GM23248 (cell line): ENCODE measurements around the gene ZNRF2.

ENCODE experiments used
- EZH2 ChIP-seq: fragments of 200-600 bp; sonication (generic); IDR thresholded peaks from 2 replicates; pipeline ENCODE4 v1.6.1; 2018; ENCODE audit warnings: antibody characterized with exemption, mild to moderate bottlenecking; ENCODE audit not compliant: insufficient read depth, poor library complexity, severe bottlenecking
- EZH2phosphoT487 ChIP-seq: fragments of 200-600 bp; sonication (generic); IDR thresholded peaks from 2 replicates; pipeline ENCODE4 v1.6.1; 2018; ENCODE audit warnings: antibody characterized with exemption, moderate library complexity, mild to moderate bottlenecking, low read depth; ENCODE audit not compliant: insufficient read depth

- TF ChIP-seq EZH2, result no peak
- no peak for TF ChIP-seq EZH2phosphoT487
Observed at GRCh38 chr7:30320392-30320791, 36.0 kb downstream of the ZNRF2 start.
